GM04504 (cell line): Measurements from ENCODE around the gene EYS.

ENCODE experiments used
- DNase-seq: peaks from one replicate; pipeline ENCODE4 v3.0.0-alpha.2; 2012; ENCODE audit warnings: low read depth

Gene EYS

DNA sequence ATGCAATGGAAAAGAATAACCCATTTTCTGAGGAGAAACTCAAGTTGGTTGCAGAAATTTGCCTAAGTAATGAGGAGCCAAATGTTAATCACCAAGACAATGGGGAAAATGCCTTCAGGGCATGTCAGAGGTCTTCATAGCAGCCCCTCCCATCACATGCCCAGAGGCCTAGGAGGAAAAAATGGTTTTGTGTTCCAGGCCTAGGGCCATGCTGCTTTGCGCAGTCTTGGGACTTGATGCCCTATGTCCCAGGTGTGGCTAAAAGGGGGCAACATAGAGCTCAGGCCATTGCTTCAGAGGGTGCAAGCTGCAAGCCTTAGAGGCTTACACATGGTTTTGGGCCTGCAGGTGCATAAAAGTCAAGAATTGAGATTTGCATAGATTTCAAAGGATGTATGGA, 485.9 kb downstream of the EYS start:
- DNase-seq = no peak

DNA sequence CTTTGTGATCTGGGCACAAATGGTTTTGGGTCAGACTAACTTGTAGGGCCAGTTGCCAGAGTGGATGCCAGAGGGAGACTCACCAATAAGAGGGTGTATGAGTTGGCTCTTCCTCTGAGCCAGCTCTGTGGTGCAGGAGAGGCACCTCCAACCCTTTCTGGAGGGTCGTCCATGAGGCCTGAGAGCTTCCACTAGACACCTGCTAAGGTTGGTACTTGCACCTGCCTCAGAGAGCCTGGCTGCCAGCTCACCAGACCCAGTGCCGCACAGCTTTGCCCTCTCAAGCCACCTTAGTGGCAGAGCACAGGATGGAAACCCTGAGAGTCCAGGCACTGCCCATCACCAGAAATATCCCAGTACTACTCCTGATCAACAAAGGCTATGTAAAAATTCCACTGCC, 504.3 kb downstream of the EYS start:
- DNase-seq = no peak

DNA sequence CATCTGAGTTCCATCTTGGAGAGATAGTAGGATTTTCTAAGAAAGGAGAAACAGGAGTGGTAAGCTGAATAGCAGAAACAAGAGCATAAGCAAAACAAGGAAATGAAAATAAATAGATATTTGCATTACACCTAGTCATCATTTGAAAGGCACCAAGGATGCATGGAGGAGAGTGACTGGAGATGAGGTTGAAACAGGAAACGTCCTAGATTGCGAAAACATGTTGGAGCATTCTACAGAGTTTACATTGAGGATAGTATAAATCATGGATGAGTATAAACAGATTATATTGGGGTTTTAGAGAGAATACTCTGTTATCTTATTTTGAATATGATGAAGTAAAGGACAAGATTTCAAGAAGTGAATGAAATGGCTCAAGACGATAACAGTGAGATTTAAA, 507.3 kb downstream of the EYS start:
- no peak for DNase-seq

DNA sequence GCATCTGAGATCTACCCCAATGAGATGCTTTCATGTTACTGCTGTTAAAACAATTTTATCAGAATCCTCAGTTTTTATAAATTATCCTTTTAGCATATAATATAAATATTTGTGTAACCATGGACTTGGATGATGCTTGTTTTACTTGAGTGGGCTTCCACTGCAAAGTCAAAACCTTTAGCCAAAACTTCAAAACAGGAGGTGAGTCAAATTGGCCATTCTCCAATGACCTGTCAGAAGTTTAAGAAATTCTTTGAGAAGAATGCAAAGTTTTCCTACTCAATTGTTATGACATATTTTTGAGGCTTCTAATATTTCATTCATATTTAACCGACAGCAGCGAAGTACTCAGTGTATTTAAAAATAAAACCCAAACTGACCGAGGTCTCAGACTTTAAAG, 507.9 kb downstream of the EYS start:
- DNase-seq = no peak

DNA sequence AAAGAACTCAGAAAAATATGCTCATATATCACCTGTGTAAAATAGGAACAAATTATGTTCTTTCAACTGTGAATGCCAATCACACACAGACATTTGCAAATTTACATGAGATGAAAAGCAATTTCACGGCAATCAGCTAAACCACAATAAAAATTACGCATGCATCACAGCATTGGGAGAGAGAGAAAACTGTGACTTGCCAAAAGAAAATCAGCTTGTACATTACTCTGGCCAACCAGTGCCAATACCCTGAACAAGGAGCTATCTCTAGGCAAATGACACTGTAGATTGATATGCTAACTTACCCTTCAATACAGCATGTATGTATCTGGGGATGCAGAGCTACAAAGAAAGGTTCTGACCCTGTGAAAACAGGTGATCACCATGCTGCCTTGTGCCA, 515.6 kb downstream of the EYS start:
- no peak for DNase-seq

DNA sequence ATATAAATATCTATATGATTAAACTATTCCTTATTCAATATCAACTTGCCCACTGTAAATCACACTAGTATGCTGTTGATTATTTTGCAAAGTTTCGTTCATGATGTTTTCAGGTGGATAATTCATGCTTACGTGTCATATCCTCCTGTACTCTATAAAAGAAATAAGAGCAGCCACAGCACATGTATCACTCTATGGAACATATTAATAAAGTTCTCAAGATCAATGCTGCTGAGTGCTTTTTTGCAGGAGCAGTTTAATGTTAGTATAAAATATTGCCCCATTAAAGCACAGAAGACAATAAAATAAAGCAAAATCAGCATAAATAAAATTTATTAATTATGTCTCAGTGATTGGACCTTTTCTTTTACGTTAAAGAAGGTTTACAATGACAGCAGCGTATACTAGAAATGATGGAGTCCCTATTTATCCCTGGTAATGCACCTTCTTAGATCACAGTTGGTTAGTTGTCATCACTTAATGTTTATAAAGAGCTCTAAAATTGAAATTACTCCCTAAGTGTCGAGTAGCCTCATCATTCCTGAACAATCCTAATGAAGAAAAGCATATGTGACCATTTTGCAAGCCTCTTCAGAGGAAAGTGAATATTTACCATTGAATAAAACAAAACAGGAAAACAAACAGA, 517.7 kb downstream of the EYS start:
- DNase-seq = no peak

DNA sequence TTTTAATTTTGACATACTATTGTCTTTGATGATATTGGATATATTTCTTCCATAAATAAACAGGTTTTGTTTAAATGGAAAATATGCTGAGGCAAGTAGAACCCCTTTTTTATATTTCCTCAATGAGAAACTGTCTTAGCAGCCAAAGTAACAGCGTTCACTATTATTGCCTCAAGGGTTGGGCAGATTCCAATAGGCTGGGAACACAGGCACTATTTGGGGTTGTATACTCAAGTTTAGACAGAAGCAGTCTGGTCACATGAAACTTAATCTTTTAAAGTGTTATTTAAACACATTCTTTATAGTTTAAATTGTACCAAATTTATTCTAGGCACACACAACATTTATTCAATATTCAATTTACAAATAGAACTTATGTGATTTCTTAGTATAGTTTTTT, 520.2 kb downstream of the EYS start:
- no peak for DNase-seq

DNA sequence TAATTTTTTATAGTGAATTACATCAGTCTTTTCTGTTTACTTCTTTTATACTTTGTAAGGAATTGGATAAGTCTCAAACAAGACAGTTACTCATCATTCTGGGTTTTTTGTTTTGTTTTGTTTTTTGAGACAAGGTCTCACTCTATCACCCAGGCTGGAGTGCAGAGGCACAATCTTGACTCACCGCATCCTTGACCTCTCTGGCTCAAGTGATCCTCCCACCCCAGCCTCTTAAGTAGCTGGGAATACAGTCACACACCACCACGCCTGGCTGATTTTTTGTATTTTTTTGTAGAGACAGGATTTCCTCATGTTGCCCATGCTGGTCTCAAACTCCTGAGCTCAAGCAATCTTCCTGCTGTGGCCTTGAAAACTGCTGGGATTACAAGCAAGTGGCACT, 524.3 kb downstream of the EYS start:
- no peak for DNase-seq

DNA sequence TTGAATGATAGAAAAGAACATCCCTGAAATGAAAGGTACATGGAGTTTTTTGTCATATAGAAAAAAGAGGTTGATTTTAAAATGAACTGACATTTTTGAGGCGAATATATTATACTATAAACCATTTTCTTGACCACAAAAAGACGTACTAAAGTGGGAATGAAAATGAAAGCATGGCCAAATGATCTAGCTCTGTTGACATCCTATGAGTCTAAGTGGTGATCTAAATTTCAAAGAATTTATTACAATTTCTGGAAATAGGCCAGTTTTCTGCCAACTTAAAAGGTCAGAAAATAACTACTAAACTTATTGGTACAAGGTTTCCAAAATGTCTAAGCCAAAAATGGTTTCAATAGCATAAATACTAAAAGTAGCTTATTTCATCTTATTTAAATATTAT, 536.8 kb downstream of the EYS start:
- DNase-seq = no peak

DNA sequence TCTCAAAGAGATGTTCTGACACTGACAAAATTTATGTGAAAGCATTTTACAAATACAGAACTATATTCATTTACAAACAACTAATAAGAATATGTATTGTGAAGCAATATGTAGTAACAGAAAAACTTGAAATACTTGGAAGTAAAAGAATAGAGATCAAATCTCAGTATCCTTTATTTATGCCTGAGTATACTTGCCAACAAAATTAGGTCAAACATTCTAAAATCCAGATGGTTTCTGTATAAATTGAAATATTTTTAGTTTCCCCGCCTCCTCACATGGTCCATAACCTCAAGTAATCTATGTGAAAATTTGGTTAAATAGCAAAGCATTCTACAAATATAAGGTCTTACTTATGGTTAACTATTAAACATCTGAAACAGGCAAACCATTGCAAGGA, 545.4 kb downstream of the EYS start:
- DNase-seq = no peak

DNA sequence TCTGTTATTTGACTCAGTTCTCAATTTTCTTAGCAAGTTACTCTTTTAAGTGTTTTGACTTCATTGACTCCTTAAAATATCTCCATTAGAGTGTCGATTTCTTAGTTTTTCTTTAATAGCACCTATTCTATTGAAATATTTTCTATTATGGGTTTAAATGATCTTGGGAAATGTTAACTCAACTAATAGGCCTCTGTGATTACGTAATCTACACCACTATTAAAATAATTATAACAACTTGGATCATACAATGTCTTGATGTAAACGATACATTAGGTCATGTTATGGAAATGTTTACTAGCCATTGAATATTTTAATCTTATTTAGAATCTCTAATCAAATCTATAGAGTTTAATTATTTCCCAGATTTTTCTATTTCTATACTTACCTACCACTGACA, 550.0 kb downstream of the EYS start:
- DNase-seq = no peak

DNA sequence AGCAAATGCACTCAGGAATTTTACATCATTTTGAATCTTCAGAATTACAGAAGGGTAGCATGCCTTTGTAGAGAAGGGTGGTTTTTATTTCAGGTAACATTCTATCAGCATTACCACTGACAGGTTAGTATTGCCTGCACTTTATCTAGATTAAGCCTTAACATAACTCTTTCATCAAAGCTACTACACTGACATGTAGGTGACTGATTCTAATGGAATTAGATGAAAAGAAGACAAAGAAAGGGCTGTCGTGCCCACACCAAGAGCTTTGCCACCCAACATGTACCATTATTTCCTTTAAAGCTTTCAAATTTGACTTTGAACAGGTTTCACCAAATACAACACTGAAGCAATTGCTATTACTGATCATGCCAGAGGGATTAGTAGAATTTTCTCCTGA, 551.9 kb downstream of the EYS start:
- no peak for DNase-seq

DNA sequence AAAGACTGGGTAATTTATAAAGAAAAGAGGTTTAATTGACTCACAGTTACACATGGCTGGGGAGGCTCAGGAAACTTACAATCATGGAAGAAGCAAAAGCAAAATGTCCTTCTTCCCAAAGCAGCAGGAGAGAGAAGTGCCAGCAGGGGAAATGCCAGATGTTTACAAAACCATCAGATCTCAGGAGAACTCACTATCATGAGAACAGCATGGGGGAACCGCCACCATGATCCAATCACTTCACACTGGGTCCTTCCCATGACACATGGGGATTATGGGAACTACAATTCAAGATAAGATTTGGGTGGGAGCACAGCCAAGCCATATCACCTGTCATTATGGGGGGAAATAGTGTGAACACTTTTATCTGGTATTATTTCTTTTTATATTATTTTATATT, 557.2 kb downstream of the EYS start:
- no peak for DNase-seq

DNA sequence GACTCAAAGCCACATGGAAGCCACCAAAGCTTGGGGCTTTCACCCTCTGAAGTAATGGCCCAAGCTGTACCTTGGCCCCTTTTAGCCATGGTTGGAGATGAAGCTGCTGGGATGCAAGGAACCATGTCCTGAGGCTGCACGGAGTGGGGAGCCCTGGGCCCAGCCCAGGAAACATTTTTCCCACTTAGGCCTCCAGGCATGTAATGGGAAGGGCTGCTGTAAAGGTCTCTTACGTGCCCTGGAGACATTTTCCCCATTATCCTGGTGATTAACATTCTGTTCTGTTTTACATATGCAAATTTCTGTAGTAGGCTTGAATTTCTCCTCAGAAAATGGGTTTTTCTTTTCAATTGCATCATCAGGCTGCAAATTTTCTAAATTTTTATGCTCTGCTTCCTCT, 558.2 kb downstream of the EYS start:
- DNase-seq = no peak

DNA sequence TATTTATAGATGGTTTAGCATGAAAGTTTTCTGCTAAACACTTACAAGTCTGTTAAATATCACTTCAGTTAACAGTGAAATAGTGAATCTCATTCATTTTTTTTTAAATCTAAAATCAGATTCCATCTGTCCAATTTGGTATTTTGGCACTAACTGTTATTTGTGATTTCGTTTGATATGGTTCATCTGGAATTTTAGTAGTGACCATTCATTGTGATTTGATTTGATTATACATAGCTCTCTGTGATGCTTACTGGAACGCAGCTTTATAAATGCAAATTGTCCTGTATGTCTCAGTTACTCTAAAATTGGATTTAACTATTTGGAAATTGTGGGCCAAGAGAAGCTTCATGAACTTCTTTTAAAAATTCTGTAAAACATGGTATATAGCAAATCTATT, 571.5 kb downstream of the EYS start:
- DNase-seq = no peak

DNA sequence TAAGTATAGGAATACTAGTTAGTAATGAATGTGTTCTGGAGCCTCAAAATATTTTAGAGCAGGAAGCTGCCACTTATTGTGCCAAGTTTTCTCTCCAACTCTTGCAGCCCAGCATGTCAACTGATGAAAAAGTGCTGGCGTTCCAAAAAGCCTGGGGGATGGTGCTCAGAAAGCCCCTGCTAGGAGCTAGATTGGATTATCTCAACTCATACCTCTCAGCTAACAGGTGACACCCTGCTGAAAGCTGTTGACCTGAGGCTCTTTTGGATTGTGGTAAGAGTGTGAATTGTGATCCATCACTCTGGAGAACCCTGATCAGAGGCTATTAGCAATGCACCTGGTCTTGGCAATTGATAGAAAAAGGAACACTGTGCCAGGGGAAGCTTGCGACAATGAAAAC, 580.4 kb downstream of the EYS start:
- no peak for DNase-seq

DNA sequence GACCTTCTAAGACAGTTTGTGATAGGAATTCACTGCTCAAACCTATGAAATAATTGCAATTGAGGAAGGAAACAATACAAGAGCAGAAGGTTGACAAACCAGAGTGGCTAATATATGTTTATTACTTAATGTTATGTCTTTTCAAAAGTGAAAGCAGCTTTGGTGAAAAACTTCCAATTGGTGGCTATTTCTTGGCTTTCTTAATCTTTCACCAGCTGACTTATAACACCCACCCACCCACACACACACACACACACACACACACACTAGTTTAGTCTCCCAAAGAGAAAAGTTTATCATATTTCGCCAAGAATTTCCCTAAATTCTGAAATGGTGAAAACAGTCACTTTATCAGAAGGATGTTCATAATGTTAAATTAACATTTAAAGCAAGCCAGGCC, 583.5 kb downstream of the EYS start:
- no peak for DNase-seq

DNA sequence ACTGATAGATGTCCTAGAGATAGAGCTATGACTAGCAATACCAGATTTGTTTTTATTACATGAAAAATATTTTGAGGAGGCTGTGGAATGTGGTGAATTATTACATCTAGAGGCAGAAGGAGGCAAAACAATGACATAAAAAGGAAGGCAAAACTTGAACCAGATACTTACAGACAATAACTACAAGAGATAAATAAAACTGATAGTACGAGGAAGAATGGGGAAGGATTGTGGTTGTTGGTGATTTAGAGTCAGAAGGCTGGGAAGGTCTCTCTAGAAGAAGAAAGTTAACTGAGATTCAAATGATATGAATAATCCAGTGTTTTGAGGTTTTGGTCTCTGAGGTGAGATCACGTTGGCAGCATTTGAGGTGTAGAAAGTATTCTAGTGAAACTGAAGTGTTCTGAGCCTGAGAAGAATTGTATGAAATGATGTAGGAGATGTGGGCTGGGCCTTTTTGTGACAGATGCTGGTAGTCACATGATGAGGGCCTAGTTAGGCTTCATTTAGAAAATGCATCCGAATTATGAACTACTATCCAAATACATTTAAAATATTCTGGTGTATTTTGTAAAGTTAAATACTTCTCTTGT, 589.1 kb downstream of the EYS start:
- no peak for DNase-seq

DNA sequence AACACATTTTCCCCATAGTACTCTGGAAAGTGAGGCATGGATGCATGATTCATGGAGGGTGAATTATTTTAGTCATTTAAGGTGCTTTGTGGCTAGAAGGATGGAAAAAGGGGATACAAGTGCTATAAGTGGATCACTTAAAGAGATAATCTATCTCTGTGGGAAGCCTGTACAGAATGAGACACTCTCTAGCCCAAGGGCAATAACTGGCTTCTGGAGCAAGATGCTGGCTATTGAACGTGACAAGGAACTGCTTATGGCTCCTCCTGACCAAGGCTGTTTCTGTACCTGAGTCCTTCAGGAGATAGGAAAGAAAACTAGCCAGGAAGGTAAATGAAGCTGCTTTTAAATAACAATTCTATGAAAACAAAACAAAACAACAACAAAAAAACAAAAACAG, 590.7 kb downstream of the EYS start:
- no peak for DNase-seq

DNA sequence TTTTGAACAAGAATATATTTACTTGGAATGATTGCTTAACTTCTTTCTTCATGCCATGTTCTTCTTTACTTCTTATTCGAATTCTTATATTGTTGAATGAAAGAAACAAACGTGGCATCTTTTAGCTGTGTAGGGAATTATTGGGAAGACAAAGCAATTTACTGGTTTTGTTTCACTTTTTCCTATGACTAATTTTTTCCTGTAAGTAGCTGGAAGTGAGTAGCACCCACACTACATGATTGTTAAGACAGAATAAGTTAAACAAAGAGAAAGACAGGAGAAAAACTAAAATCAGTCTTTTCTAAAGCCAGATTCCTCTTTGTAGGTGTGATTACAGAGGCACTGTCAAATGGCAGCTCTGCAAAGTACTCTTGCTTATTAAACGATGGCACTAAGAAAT, 593.4 kb downstream of the EYS start:
- no peak for DNase-seq

DNA sequence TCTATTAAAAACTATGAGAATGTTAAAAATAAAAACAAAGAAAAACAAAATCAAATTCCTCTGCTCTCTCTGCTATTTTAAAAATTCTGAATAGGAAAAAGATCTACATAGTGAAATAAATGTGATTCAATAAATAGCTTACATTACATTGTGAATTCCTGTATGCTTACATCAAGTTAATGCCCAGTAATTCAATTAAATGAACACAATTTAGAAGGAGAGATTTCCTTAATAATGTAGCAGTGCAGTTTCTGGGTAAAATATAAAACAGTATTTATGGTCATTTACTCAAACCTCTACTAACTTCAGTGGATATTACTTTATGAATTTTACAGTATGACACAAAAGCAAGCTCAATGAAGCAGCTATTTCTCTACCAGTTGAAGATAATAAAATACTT, 594.6 kb downstream of the EYS start:
- no peak for DNase-seq

DNA sequence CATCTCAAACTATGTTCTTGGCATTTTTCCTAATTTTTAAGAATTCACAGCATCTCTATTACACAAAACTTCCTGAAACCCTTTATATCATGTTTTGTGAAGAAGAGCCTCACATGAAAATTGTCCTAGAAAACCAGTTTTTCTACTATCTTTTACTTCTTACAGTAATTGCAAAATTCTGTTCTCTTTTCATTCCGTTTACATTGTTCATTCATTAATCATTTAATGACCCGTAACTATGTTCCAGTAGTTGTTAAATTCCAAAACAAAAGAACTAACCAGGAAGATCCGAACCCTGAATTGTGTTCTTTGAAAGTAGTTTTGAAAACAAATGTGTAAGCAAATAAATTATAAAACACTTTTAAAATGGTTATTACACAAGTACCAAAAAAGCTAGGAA, 597.0 kb downstream of the EYS start:
- no peak for DNase-seq

DNA sequence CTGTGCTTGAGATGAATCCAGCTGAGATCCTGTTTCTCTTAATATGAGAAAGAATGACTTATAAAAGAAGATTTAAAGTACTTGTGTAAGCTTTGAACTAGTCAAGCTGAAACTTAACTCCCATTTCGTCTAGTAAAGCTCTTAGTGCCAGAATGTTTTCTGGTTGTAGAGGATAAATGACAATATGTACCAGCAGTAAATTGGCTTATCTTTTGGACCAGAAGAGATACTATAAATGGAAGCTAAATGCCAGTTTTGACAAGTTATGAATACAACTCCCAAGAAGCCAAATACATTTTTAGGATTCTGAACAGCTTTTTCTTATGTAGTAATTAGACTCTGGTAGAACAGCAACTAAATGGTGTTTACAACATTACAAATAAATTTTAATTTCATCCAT, 608.7 kb downstream of the EYS start:
- DNase-seq = no peak

DNA sequence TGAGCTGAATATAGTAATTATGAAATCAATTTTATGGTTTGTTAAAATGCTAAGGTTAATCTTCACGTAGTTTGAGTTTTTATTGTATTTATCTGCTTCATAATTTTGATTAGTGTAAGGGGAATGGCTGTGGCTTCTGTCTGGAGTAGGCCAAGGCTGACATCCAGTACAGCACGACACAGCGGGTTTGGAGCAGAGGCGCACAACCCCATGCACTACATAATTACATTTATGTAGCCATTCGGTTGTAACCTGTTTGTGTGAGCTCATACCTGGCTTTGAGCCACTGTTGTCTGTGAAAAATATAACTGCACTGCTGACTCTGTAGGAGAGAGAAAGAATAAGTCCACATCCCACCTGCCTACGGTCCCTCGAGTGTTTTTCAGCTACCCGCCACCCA, 615.5 kb downstream of the EYS start:
- DNase-seq = no peak

DNA sequence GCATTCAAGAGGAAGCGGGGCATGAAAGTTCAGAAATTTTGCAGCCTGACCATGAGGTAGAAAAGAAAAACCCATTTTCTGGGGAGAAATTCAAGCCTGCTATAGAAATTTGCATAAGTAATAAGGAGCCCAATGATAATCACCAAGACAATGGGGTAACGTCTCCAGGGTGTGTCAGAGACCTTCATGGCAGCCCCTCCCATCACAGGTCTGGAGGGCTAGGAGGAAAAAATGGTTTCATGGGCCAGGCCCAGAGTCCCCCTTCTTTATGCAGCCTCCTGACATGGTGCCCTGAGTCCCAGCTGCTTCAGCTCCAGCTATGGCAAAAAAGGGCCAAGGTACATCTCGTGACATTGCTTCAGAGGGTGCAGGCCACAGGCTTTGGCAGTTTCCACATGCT, 618.5 kb downstream of the EYS start:
- no peak for DNase-seq
